ENCODE measurements around the gene CLEC4G. TPM values are rescaled to one million over a fixed set of nuclear protein-coding genes. Genes with fewer than 3 reads are reported as not detected.

CLEC4G gene
- total RNA-seq, 2 experiments from 2014 or later = not detected

DNA sequence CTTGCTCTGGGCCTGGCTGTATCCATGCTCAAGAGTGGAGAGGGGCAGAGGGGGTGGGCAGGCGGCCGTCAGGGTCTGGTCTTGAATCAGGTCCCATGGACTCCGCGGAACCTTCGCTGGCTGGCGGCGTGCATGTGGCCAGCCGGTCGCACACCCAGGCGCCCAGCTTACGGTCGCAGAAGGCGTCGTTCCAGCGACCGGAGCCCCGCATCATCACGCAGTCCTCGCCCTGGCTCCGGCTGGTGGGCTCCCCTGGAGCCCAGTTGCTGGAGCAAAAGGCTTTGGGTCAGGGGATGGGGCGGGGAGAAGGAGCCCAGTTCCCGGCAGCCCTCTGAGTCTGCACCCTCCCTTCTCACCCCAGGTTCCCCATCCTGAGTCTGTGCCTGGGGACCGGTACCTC lies 42.7 kb downstream of the CLEC4G start:
- CTCF ChIA-PET = interaction anchor here (0.9 kb wide), 1 partner anchor 8 kb away, joined by 3 read pairs; the partner anchor contains the start of gene TRAPPC5
- no peak overlapping the region for H3K4me3 ChIP-seq (ENCODE audit: low read length)
- no peak for ATAC-seq (ENCODE audit: poor library complexity)
- no peaks in the 10 kb centered on the region for H3K4me1 Mint-ChIP-seq (ENCODE audit: low read depth)
- peaks cover 20% of the 10 kb centered on the region for H3K4me1 ChIP-seq (ENCODE audit: insufficient read depth, low read length)
- no peaks in the 10 kb centered on the region for H3K36me3 ChIP-seq (ENCODE audit: insufficient read depth, low read length)
- POLR2A ChIA-PET = interaction anchor here (0.6 kb wide), 1 partner anchor 341 kb away, joined by 3 read pairs; no protein-coding TSS in a partner anchor
- H3K36me3 Mint-ChIP-seq (ENCODE audit: low read depth) = peaks cover 4% of the 10 kb centered on the region
- H3K9me3 ChIP-seq (ENCODE audit: control insufficient read depth in 1 of 2, insufficient read depth in 1 of 2, low read length in 2 of 2) = peaks cover 0 to 8% of the 10 kb centered on the region in 2 experiments
- intact Hi-C loops (cut with DNase I, micrococcal nuclease) = loop anchor here in 1 of 2 experiments (10.0 kb wide), 1 partner anchor 334 kb away; no protein-coding TSS in a partner anchor
- H3K4me3 Mint-ChIP-seq = no peak overlapping the region
- H3K27me3 Mint-ChIP-seq = no peaks in the 10 kb centered on the region
- H3K9me3 Mint-ChIP-seq = no peaks in the 10 kb centered on the region
- TF ChIP-seq, protein P1, sequence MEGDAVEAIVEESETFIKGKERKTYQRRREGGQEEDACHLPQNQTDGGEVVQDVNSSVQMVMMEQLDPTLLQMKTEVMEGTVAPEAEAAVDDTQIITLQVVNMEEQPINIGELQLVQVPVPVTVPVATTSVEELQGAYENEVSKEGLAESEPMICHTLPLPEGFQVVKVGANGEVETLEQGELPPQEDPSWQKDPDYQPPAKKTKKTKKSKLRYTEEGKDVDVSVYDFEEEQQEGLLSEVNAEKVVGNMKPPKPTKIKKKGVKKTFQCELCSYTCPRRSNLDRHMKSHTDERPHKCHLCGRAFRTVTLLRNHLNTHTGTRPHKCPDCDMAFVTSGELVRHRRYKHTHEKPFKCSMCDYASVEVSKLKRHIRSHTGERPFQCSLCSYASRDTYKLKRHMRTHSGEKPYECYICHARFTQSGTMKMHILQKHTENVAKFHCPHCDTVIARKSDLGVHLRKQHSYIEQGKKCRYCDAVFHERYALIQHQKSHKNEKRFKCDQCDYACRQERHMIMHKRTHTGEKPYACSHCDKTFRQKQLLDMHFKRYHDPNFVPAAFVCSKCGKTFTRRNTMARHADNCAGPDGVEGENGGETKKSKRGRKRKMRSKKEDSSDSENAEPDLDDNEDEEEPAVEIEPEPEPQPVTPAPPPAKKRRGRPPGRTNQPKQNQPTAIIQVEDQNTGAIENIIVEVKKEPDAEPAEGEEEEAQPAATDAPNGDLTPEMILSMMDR (IDR thresholded peaks at IDR 0.05) = no peak
- H3K27me3 ChIP-seq (ENCODE audit: control insufficient read depth in 1 of 2, insufficient read depth in 2 of 2, low read length in 2 of 2) = peaks cover 0 to 5% of the 10 kb centered on the region in 2 experiments
- DNase-seq = no peak
- no peak overlapping the region for H3K27ac ChIP-seq (ENCODE audit: low read depth in 1 of 2, low read length in 2 of 2)
- no peak overlapping the region for H3K27ac Mint-ChIP-seq

GRCh38 chr19:7687177-7687576 lies 44.7 kb downstream of the CLEC4G start:
- Histone ChIP-seq H3K27me3 (ENCODE audit: control insufficient read depth in 1 of 2, insufficient read depth in 2 of 2, low read length in 2 of 2) (peaks cover 0 to 5% of the 10 kb centered on the region in 2 experiments), H3K4me1 (ENCODE audit: insufficient read depth, low read length) (peaks cover 21% of the 10 kb centered on the region), H3K27ac (ENCODE audit: low read depth in 1 of 2, low read length in 2 of 2) (no peak overlapping the region), H3K4me3 (ENCODE audit: low read length) (no peak overlapping the region), H3K9me3 (ENCODE audit: control insufficient read depth in 1 of 2, insufficient read depth in 1 of 2, low read length in 2 of 2) (peaks cover 0 to 8% of the 10 kb centered on the region in 2 experiments), H3K36me3 (ENCODE audit: insufficient read depth, low read length) (peaks cover 16% of the 10 kb centered on the region)
- Mint-ChIP-seq H3K9me3 (no peaks in the 10 kb centered on the region), H3K27ac (no peak overlapping the region), H3K36me3 (ENCODE audit: low read depth) (peaks cover 10% of the 10 kb centered on the region), H3K4me3 (no peak overlapping the region), H3K27me3 (no peaks in the 10 kb centered on the region), H3K4me1 (ENCODE audit: low read depth) (no peaks in the 10 kb centered on the region)
- ATAC-seq (ENCODE audit: poor library complexity) (no peak), DNase-seq (no peak)
- TF ChIP-seq, protein P1 (IDR thresholded peaks at IDR 0.05) = no peak
- intact Hi-C loops (cut with DNase I, micrococcal nuclease) = loop anchor here in 1 of 2 experiments (10.0 kb wide), 1 partner anchor 332 kb away; no protein-coding TSS in a partner anchor
- ChIA-PET POLR2A (no interaction called here), CTCF (no interaction called here)

GRCh38 chr19:7685546-7686445 lies 46.1 kb downstream of the CLEC4G start:
- peaks cover 21% of the 10 kb centered on the region for H3K36me3 Mint-ChIP-seq (ENCODE audit: low read depth)
- H3K27me3 Mint-ChIP-seq = no peaks in the 10 kb centered on the region
- peaks cover 7% of the 10 kb centered on the region for H3K4me1 Mint-ChIP-seq (ENCODE audit: low read depth)
- no peak overlapping the region for H3K27ac ChIP-seq (ENCODE audit: low read depth in 1 of 2, low read length in 2 of 2)
- intact Hi-C loops (cut with DNase I, micrococcal nuclease) = loop anchor here in 1 of 2 experiments (10.0 kb wide), 1 partner anchor 331 kb away; no protein-coding TSS in a partner anchor
- CTCF ChIA-PET = no interaction called here
- H3K4me3 ChIP-seq (ENCODE audit: low read length) = no peak overlapping the region
- ATAC-seq (ENCODE audit: poor library complexity) (no peak), DNase-seq (no peak)
- peaks cover 16% of the 10 kb centered on the region for H3K36me3 ChIP-seq (ENCODE audit: insufficient read depth, low read length)
- no peak overlapping the region for H3K27ac Mint-ChIP-seq
- no peak overlapping the region for H3K4me3 Mint-ChIP-seq
- H3K9me3 Mint-ChIP-seq = no peaks in the 10 kb centered on the region
- POLR2A ChIA-PET = interaction anchor here (1.1 to 1.2 kb wide), 2 partner anchors 22 to 107 kb away, joined by 3 read pairs; no protein-coding TSS in a partner anchor
- peaks cover 0 to 8% of the 10 kb centered on the region in 2 experiments for H3K9me3 ChIP-seq (ENCODE audit: control insufficient read depth in 1 of 2, insufficient read depth in 1 of 2, low read length in 2 of 2)
- H3K27me3 ChIP-seq (ENCODE audit: control insufficient read depth in 1 of 2, insufficient read depth in 2 of 2, low read length in 2 of 2) = peaks cover 0 to 5% of the 10 kb centered on the region in 2 experiments
- TF ChIP-seq, protein P1 (IDR thresholded peaks at IDR 0.05) = no peak
- H3K4me1 ChIP-seq (ENCODE audit: insufficient read depth, low read length) = peaks cover 27% of the 10 kb centered on the region
